ENCODE measurements around the gene GRAMD1B.

GRAMD1B gene

GRCh38 chr11:123410218-123410549, 19.9 kb upstream of the GRAMD1B start:
- TF ChIP-seq ZFX (IDR thresholded peaks at IDR 0.05) (no peak), CTCF (conservative IDR thresholded peaks at IDR 0.05) (no peak)

GRCh38 chr11:123413636-123414035, 16.4 kb upstream of the GRAMD1B start:
- no peak overlapping the region for H3K27ac ChIP-seq

More at GRCh38 chr11:123410218-123410549, 19.9 kb upstream of the GRAMD1B start:
- H3K27ac ChIP-seq, result no peak overlapping the region

GRCh38 chr11:123416566-123416965, 13.5 kb upstream of the GRAMD1B start:
- TF ChIP-seq CTCF (conservative IDR thresholded peaks at IDR 0.05), result no peak
- no peak overlapping the region for H3K27ac ChIP-seq

More at GRCh38 chr11:123413636-123414035, 16.4 kb upstream of the GRAMD1B start:
- TF ChIP-seq ZFX (IDR thresholded peaks at IDR 0.05), result no peak
- TF ChIP-seq CTCF (conservative IDR thresholded peaks at IDR 0.05), result no peak

GRCh38 chr11:123418351-123419114, 11.5 kb upstream of the GRAMD1B start:
- H3K27ac ChIP-seq, result no peak overlapping the region
- TF ChIP-seq ZFX (IDR thresholded peaks at IDR 0.05) (no peak), CTCF (conservative IDR thresholded peaks at IDR 0.05) (no peak)

- no peak for TF ChIP-seq ZFX (IDR thresholded peaks at IDR 0.05)
- no peak for TF ChIP-seq CTCF (conservative IDR thresholded peaks at IDR 0.05)
- H3K27ac ChIP-seq, result no peak overlapping the region
These were observed 10.2 kb upstream of the GRAMD1B start for GRCh38 chr11:123419731-123420452.

GRCh38 chr11:123421589-123421988, 8.5 kb upstream of the GRAMD1B start:
- TF ChIP-seq ZFX (IDR thresholded peaks at IDR 0.05) (no peak), CTCF (conservative IDR thresholded peaks at IDR 0.05) (no peak)
- no peak overlapping the region for H3K27ac ChIP-seq

GRCh38 chr11:123425367-123425766, 4.7 kb upstream of the GRAMD1B start:
- TF ChIP-seq ZFX (IDR thresholded peaks at IDR 0.05) (no peak), CTCF (conservative IDR thresholded peaks at IDR 0.05) (no peak)

More at GRCh38 chr11:123425367-123425766, 4.7 kb upstream of the GRAMD1B start:
- no peak overlapping the region for H3K27ac ChIP-seq

Measured in C4-2B (cell line).